DND-41 (cell line): ENCODE data around the gene RBPJL.

ENCODE experiments used
- CTCF ChIP-seq: IDR thresholded peaks from 2 replicates; pipeline ENCODE4 v1.5.1; 2012; ENCODE audit warnings: borderline replicate concordance, low read length, moderate library complexity, mild to moderate bottlenecking; ENCODE audit not compliant: poor library complexity, severe bottlenecking; ENCODE audit errors: extremely low read depth
- EZH2 ChIP-seq: IDR thresholded peaks from 3 replicates; pipeline ENCODE4 v1.6.1; 2012; ENCODE audit warnings: borderline replicate concordance, low read depth, mild to moderate bottlenecking, moderate library complexity, low read length, inconsistent platforms; ENCODE audit not compliant: severe bottlenecking

- TF ChIP-seq CTCF (no peak), EZH2 (no peak)
These were observed 23.1 kb downstream of the RBPJL start for GRCh38 chr20:45329497-45330319.
